HEK293 (cell line): ENCODE data around the gene CIPC.

Experiments
- CTCF ChIA-PET: fragments of 350-600 bp; formaldehyde crosslinking; extraction: SDS; loops from one replicate; lab custom pipeline; 2021; ENCODE audit warnings: antibody characterized with exemption; lab: Yijun Ruan, JAX
- POLR2A ChIA-PET: fragments of 300-600 bp; formaldehyde crosslinking; extraction: SDS; loops from one replicate; lab custom pipeline; 2020; ENCODE audit warnings: antibody characterized with exemption, inconsistent platforms; lab: Yijun Ruan, JAX
- H3K27ac ChIP-seq: fragments of 200-500 bp; sonication (Bioruptor generic); 2 replicates; pipeline ENCODE4 v1.5.1; 2014; ENCODE audit warnings: low read depth, low read length, control low read depth, inconsistent platforms; ENCODE audit errors: extremely low read depth
- H3K36me3 ChIP-seq, 2 experiments: fragments of 200-500 bp in 1 of 2; sonication (Bioruptor generic) in 1 of 2; 1 replicate in 1 of 2; 2 replicates in 1 of 2; pipeline ENCODE4 v1.5.1; 2014 to 2017; ENCODE audit warnings: inconsistent platforms in 2 of 2, low read length in 2 of 2; ENCODE audit not compliant: control insufficient read depth in 2 of 2, insufficient read depth in 1 of 2
- H3K4me1 ChIP-seq: fragments of 200-500 bp; sonication (Bioruptor generic); 2 replicates; pipeline ENCODE4 v1.5.1; 2014; ENCODE audit warnings: mild to moderate bottlenecking, low read length, inconsistent platforms; ENCODE audit not compliant: control insufficient read depth, insufficient read depth
- H3K4me3 ChIP-seq: 2 replicates; pipeline ENCODE4 v1.5.1; 2011; ENCODE audit warnings: low read depth, mild to moderate bottlenecking, control low read depth, low read length, moderate library complexity
- H3K9me3 ChIP-seq: fragments of 200-500 bp; sonication (Bioruptor generic); 2 replicates; pipeline ENCODE4 v1.5.1; 2014; ENCODE audit warnings: low read depth, low read length, inconsistent platforms; ENCODE audit not compliant: control insufficient read depth, insufficient read depth
- EGR2 ChIP-seq: fragments of 450-650 bp; formaldehyde crosslinking; IDR thresholded peaks from 2 replicates; pipeline ENCODE4 v1.5.1; 2016; ENCODE audit warnings: low read depth, missing biosample characterization, missing genetic modification characterization
- ELK4 ChIP-seq: IDR thresholded peaks from 2 replicates; pipeline ENCODE4 v1.6.1; 2011; ENCODE audit warnings: mild to moderate bottlenecking, low read depth, low read length, borderline replicate concordance
- KLF1 ChIP-seq: fragments of 450-650 bp; formaldehyde crosslinking; IDR thresholded peaks from 2 replicates; pipeline ENCODE4 v1.5.1; 2016; ENCODE audit warnings: missing biosample characterization, missing genetic modification characterization
- MYNN ChIP-seq: fragments of 450-650 bp; formaldehyde crosslinking; IDR thresholded peaks from 2 replicates; pipeline ENCODE4 v1.5.1; 2016; ENCODE audit warnings: missing biosample characterization, missing genetic modification characterization, borderline replicate concordance
- PRDM1 ChIP-seq: fragments of 450-650 bp; formaldehyde crosslinking; IDR thresholded peaks from 2 replicates; pipeline ENCODE4; 2016; ENCODE audit warnings: missing biosample characterization, missing genetic modification characterization
- TSHZ1 ChIP-seq: fragments of 450-650 bp; formaldehyde crosslinking; IDR thresholded peaks from 2 replicates; pipeline ENCODE4 v1.5.1; 2016; ENCODE audit warnings: missing biosample characterization, missing genetic modification characterization, borderline replicate concordance
- ZBTB11 ChIP-seq: fragments of 450-650 bp; formaldehyde crosslinking; conservative IDR thresholded peaks from 2 replicates; pipeline ENCODE4 v1.5.1; 2016; ENCODE audit warnings: low read depth, missing biosample characterization, missing genetic modification characterization
- ZFHX2 ChIP-seq: fragments of 450-650 bp; formaldehyde crosslinking; conservative IDR thresholded peaks from 2 replicates; pipeline ENCODE4 v1.5.1; 2016; ENCODE audit warnings: missing biosample characterization, missing genetic modification characterization
- ZIC2 ChIP-seq: fragments of 450-650 bp; formaldehyde crosslinking; IDR thresholded peaks from 2 replicates; pipeline ENCODE4 v1.5.1; 2016; ENCODE audit warnings: missing biosample characterization, missing genetic modification characterization
- ZNF174 ChIP-seq: fragments of 450-650 bp; formaldehyde crosslinking; IDR thresholded peaks from 2 replicates; pipeline ENCODE4 v1.5.0; 2017; ENCODE audit warnings: missing biosample characterization, mild to moderate bottlenecking, missing genetic modification characterization
- ZNF2 ChIP-seq: fragments of 450-650 bp; formaldehyde crosslinking; IDR thresholded peaks from 2 replicates; pipeline ENCODE4 v1.5.1; 2016; ENCODE audit warnings: missing biosample characterization, missing genetic modification characterization
- ZNF214 ChIP-seq: fragments of 450-650 bp; formaldehyde crosslinking; IDR thresholded peaks from 2 replicates; pipeline ENCODE4 v1.5.1; 2017; ENCODE audit warnings: missing biosample characterization, mild to moderate bottlenecking, missing genetic modification characterization, borderline replicate concordance
- ZNF354C ChIP-seq: fragments of 450-650 bp; formaldehyde crosslinking; IDR thresholded peaks from 2 replicates; pipeline ENCODE4 v1.5.1; 2016; ENCODE audit warnings: missing biosample characterization, missing genetic modification characterization, low read depth, borderline replicate concordance
- ZNF843 ChIP-seq: fragments of 450-650 bp; formaldehyde crosslinking; IDR thresholded peaks from 2 replicates; pipeline ENCODE4 v1.5.1; 2016; ENCODE audit warnings: missing biosample characterization, missing genetic modification characterization
- ZSCAN16 ChIP-seq: fragments of 450-650 bp; formaldehyde crosslinking; IDR thresholded peaks from 2 replicates; pipeline ENCODE4 v1.5.1; 2016; ENCODE audit warnings: missing biosample characterization, missing genetic modification characterization

CIPC gene

GRCh38 chr14:77113644-77114043 lies 15.6 kb downstream of the CIPC start:
- H3K4me3 ChIP-seq: no peak overlapping the region
- no peak for TF ChIP-seq ZIC2
- no peak for TF ChIP-seq MYNN (tag by site-specific recombination)
- no peak for TF ChIP-seq ELK4
- no peak for TF ChIP-seq ZBTB11 (tag by site-specific recombination)
- no peak for TF ChIP-seq ZNF174
- TF ChIP-seq, all 188 proteins: peak for 0
- POLR2A ChIA-PET: no interaction called here
- Histone ChIP-seq H3K27ac (no peak overlapping the region), H3K36me3 (peaks cover 7 to 74% of the 10 kb centered on the region in 2 experiments), H3K4me1 (no peaks in the 10 kb centered on the region), H3K9me3 (no peaks in the 10 kb centered on the region)
- CTCF ChIA-PET: interaction anchor here (1.0 to 3.4 kb wide), 2 partner anchors 10 to 14 kb away, joined by 3 to 9 read pairs; no protein-coding TSS in a partner anchor

- TF ChIP-seq ZNF843 (no peak), ZNF214 (tag by site-specific recombination) (no peak), ZSCAN16 (tag by site-specific recombination) (no peak), ZFHX2 (tag by site-specific recombination) (no peak), KLF1 (tag by site-specific recombination) (no peak), PRDM1 (tag by site-specific recombination) (no peak), TSHZ1 (no peak), ZNF2 (tag by site-specific recombination) (no peak), ZNF354C (no peak), EGR2 (tag by site-specific recombination) (no peak)
- Histone ChIP-seq H3K27ac (no peak overlapping the region), H3K36me3 (peaks cover 7 to 65% of the 10 kb centered on the region in 2 experiments), H3K4me1 (no peaks in the 10 kb centered on the region), H3K9me3 (no peaks in the 10 kb centered on the region), H3K4me3 (no peak overlapping the region)
- ChIA-PET POLR2A (no interaction called here), CTCF (interaction anchor here (3.4 kb wide), 1 partner anchor 9 kb away, joined by 9 read pairs; no protein-coding TSS in a partner anchor)
Observed at GRCh38 chr14:77114609-77115008, 16.6 kb downstream of the CIPC start.
